Left forelimb (tissue), 1 donor: ENCODE measurements around the gene ZNF165.
"Not testable (repeated sequence)": the region's sequence is repeated elsewhere in the genome, so short reads cannot be mapped to it uniquely, and the experiment has no call there.

Experiments used
- DNase-seq: peaks from one replicate; pipeline ENCODE4 v3.0.0-alpha.2; 2018; ENCODE audit warnings: low spot score

ZNF165 gene

DNA sequence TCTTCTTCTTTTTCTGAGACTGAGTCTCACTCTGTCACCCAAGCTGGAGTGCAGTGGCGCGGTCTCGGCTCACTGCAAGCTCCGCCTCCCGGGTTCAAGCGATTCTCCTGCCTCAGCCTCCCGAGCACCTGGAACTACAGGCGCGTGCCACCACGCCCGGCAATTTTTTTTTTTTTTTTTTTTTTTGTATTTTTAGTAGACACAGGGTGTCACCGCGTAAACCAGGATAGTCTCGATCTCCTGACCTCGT lies at the start of gene ZNF165:
Gene ZNF165 (plus strand): TSS at position 188 of the 250 bp plus-strand sequence. CDS start 4,913 bp downstream, outside the sequence.
- not testable (repeated sequence) for DNase-seq

DNA sequence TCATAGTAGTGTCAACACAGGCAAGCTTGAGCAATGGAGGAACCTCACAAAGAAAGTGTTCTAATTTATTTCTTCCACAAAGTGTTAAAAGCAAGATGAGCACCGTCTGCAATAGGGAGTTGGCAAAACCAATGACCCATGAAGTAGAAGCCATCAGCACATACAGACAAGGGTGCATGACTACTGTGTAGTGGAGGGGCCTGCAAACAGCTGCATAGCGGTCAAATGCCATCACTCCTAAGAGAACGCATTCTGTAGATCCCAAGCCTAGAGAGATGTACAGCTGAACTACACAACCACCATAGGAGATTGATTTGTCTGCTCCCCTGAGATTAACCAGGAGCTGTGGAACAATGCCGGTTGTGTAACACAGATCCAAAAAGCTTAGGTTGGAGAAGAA lies 26.8 kb upstream of the ZNF165 start:
- no peak for DNase-seq

DNA sequence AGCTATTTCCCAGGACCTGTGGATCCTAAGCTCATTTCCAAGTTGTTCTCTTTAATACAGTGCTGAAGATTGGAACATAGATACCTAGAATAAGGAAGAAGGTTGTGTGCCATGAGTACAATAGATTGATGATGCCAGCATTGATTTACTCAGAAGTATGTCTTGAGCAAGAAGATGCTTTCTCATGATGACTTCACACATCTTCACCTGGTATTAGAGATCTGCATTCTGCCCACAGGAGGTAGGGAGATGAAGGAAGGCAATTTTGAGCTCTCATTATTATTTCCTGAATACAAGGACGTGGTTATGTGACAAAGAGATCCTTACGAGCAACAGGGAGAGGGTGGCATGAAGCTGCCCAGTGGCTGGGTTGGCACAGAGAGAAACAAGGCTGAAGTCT lies 20.0 kb upstream of the ZNF165 start:
- DNase-seq, result no peak

DNA sequence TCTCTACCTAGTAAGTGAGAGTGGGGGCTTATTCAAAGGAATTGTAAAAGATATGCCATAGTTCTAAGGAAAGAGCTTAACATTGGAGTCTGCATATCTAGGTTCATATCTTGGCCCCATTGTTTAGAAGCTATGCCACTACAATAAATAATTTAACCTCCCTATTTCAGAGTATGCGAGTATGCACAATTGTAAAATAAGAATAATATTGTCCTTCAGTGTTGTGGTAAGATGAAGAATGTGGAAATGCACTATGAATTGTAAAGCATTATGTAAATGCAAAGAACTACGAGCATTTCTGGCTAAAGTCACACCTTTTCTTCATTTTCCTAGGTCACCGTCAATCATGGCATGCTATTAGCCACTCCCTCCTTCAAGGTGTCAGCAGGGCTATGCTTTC lies 16.1 kb upstream of the ZNF165 start:
- no peak for DNase-seq

DNA sequence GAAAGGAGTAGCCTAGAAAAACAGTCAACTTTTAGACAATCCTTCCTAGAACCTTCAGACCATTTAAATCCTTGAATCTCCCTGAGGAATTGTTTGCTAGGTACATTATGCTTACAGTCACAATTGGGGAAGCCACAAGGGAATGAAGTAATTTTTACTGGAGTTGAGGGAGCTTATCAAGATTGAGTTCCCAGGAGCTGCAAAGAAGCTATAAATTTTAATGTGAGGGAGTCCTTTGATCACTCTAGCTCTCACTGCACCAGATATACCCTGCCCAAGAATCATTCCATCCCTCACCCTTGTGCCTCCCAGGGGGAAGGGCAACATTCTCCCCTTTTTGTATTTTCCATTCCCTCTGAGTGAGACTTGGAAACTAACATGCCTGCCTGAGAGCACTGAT lies 12.3 kb upstream of the ZNF165 start:
- no peak for DNase-seq

DNA sequence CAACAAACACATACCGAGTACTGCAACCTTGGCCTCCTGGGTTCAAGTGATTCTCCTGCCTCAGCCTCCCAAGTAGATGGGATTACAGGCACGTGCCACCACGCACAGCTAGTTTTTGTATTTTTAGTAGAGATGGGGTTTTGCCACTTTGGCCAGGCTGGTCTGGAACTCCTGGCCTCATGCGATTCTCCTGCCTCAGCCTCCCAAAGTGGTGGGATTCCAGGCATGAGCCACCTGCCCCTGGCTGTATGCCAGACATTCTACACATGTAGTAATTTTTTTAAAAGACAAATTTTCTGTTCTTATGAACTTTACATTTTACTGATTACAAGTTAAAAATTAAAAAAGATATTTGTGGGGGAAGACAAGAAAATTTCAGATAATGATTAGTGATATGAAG lies 9.4 kb upstream of the ZNF165 start:
- not testable (repeated sequence) for DNase-seq

DNA sequence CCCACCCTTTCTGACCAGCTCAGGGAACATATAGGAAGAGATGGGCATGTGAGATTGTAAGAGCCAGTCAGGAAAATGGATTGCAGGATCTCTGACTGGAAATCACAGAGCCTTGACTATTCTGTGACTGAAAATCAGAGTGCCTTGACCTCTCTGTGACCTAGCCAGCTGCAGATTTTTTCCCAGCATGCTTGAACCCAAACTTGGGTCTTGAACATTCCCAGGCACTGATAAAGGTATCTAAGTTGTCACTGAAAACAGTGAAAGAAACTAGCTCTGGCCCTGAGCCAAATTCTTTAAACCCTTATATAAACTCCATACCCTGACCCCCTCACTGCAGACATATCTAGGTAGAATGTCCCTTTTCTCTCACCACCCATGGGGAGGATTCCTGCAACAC lies 2.3 kb upstream of the ZNF165 start:
- DNase-seq, result no peak

DNA sequence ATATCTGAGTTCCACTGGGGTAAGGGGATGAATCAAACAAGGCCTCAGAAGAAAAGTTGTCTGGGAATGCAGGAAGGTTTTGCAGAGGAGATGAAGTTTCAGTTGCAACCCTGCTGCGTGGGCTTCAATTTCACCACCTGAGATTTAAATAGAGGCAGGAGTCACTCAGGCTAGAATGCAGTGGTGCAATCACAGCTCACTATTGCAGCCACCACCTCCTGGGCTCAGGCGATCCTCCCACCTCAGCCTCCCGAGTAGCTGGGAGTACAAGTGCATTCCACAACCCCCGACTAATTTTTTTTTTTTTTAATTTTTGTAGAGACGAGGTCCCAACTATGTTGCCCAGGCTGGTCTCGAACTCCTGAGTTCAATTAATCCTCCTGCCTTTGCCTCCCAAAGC lies 1.5 kb upstream of the ZNF165 start:
- DNase-seq, result no peak

DNA sequence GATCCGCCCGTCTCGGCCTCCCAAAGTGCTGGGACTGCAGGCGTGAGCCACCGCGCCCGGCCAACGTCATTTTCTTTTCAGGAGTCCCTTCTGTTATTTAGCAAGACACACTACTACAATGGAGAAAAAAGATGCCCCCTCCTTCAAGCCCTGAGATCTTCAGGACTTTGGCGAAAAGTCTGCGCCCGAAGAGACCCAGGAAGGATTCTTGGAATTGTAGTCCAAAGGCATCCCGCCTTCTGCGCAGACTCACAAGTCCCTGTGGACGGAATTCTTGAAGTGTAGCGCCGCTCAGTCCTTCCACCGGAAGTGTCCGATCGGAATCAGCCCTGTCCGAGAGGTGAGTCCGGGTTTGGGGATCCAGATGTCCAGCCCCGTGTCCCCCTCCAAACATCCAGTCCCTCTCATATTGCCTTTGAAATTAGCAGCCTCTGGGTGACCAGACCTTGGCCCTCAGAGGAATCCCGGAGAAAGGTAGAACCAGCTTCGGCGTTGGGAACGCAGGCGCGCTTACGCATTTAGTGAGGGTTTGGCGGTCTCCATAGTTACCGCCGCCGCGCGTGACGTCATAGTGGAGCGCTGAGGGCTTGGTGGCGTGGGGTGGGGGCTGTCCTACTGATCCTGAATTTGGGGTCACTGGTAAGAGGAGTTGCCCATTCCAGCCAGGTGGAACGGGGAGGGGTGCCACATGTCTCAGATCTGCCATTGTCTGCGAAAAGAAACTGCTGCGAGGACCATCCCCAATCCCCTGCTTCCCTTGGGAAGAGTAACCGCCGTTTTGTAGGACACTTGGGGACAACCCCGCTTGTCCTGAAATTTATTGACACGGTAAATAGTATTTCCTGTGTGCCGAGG lies 490 bp downstream of the ZNF165 start:
- DNase-seq, result peak; percentile 97

DNA sequence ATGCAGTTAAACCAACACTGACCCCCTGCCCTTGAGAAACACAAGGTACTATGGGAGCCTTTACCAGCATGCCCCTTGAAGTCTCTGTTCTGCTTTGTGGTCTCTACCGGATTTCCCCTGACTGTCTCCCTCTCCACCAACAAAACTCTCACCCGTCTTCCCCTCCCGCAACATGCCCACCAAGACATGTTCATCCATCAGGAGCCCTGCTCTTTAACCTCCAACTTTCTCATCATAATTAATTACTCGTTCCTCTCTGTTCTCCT lies 1.1 kb downstream of the ZNF165 start:
- DNase-seq, result no peak

DNA sequence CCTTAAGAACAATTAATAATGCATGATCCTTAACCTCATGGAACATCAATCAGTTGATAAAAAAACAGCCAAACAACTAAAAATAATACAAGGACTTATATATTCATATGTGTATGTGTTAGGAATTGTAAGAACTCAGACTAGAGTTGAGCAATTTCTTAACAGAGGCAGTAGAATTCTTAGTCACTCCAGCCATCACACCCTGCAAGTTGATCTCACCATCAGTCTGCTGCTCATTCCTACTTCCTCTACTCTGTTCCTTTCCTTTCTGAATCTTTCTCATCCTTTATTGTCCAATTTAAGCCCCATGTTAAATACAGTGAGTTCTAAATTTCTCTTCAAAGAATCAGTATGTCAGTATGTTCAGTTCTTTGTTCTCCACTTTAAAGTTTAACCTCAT lies 2.6 kb downstream of the ZNF165 start:
- DNase-seq, result no peak

DNA sequence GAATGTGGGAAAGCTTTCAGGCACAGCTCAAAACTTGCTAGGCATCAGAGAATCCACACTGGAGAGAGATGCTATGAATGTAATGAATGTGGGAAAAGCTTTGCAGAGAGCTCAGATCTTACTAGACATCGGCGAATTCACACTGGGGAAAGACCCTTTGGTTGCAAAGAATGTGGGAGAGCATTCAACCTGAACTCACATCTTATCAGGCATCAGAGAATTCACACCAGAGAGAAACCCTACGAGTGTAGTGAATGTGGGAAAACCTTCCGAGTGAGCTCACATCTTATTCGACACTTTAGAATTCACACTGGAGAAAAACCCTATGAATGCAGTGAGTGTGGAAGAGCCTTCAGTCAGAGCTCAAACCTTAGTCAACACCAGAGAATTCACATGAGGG lies 8.7 kb downstream of the ZNF165 start:
- no peak for DNase-seq

DNA sequence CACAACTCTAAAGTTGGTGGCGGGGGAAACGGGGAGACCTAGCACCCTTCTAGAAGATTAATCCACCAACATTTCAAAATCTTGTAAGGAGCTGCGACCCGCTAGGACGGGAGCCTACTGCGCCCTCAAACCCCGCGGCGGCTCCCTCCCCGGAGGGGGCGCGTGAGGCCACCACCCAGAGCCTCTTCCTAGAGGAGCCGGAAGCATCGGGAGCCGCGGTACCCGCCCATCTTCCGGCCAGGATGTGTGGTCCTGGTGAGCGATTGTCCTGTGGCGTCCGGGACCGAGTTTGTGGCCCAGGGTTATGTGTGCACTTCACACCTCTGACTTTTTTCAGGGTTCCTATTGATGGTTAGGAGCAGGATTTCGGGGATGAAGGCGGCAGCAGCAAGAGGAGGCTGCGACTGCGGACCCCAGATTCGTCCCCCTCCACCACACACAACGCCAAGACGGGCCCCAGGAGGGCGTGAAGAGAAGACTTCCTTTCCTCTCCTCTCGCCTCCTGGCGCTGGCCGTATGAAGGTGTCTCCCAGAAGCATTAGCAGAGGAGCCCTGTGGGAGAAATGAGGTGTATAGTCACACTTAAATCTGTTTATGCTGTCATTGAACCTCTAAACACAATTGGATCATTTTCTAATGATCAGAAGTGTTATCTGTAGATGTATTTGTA lies 10.7 kb downstream of the ZNF165 start:
- no peak for DNase-seq

DNA sequence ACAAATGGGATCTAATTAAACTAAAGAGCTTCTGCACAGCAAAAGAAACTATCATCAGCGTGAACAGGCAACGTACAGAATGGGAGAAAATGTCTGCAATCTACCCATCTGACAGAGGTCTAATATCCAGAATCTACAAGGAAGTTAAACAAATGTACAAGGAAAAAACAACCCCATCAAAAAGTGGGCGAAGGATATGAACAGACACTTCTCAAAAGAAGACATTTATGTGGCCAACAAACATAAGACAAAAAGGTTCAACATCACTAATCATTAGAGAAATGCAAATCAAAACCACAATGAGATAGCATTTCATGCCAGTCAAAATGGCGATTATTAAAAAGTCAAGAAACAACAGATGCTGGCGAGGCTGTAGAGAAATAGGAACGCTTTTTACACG lies 21.9 kb downstream of the ZNF165 start:
- DNase-seq, result not testable (repeated sequence)

DNA sequence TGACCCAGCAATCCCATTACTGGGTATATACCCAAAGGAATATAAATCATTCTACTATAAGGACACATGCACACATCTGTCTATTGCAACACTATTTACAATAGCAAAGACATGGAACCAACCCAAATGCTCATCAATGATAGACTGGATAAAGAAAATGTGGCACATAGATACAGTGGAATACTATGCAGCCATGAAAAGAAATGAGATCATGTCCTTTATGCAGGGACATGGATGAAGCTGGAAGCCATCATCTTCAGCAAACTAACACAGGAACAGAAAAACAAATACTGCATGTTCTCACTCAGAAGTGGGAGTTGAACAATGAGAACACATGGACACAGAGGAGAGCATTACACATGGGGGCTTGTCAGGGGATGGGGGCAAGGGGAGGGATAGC lies 22.3 kb downstream of the ZNF165 start:
- DNase-seq, result not testable (repeated sequence)

DNA sequence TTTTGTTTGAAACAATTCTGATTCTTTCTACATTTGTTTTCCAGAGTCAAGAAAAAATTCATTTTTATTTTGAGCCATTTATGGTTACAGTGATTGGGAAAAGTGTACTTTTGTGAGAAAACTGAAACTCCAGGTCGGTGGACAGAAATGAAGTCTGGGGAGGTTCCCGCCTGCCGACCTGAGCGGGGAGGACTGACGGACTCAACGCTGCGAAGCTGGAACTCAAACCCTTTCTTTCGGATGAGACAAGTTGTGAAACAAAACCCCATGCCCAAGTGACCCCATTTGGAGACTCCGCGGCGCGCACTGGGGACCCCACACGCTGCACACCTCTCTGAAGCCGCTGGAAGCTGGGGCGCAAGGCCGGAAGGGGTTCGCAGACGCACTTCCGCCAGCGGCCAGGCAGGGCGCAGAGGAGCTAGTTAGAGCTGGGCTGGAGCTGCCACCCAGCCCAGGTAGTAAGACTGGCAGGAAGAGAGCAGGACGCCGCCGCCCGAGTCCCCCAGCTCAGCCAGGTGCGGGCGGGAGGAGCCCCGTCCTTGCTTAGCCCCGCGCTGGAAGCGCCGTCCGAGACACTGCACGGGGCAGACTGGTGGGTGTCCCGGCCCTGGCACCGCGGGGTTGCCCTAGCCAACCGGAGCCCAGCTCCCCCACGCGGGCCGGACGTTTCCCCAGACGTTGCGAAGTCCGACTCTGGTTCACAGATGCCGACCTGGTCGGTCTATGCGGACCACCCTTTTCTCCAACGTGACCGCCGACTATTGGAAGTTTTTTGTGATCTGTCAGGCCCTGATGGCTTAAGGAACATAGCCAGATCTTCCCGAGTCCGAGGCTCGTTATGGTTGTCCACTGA lies 24.2 kb downstream of the ZNF165 start:
- peak; percentile 86 for DNase-seq

DNA sequence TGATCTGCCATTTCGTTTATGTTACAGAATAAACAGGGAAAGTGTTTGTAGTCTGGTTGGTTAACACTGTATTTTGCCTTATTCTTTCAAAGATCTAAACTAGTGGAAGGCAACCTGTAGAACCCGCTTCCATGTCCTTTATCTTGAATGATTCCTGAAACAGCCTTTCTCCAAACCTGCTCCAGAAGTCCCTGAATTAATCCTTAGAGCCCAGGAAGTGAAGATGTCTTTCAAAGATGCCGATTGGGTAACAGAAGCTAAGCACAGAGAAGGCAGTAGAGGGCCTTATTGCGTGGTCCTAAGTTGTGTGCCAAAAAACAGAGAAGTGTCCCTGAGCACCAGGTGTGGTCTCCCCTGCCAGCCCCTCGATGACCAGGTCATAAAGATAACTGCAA lies 24.9 kb downstream of the ZNF165 start:
- DNase-seq, result no peak

DNA sequence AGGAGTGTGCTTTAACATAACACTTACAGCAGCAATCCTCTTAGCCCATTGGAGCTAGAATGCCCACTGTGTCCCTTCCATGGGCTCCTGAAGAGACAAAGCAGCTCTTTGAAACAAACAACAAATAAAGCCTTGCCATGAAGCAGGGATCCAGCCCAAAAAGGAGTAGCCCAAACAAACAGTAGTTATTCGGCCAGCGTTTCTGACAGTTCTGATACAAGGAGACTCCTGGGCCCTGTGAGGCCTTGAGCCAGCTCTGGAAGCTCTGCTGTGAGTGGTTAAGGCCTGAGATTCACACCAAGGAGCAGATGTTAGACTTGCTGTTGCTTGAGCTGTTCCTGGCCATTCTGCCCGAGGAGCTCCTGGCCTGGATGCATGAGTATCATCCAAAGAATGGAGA lies 27.1 kb downstream of the ZNF165 start:
- no peak for DNase-seq

DNA sequence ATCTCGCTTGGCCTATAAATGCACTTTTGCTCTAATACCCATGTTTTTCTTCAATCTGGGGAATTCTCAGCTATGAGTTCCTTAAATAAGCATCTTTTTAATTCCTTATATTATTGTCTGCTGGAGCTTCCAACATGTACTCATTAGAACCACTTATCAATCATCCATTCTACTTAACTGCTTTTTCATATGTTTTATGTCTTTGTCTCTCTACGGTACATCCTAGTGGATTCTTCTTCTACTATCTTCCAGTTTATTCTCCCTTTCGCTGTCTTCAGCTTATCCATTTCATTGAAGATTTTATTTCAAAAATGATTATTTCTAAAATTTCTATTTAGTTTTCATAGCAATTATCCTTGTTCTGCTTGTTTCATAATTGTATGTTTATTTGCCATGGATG lies 31.6 kb downstream of the ZNF165 start:
- DNase-seq, result no peak

DNA sequence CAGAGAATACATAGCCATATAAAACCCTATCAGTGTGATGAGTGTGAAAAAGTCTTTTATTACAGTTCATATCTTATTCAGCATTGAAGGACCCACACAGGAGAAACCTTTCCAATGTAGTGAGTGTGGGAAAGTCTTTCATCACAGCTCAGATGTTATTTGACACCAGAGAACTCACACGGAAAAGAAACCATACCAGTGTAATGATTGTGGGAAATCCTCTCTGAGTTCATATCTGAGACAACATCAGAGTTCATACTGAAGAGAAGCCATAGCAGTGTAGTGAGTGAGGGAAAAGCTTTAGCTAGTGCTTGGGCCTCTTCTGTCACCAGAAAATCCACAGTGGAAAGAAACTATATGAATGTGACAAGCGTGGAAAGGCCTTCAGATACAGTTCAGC lies 35.4 kb downstream of the ZNF165 start:
- DNase-seq, result no peak

DNA sequence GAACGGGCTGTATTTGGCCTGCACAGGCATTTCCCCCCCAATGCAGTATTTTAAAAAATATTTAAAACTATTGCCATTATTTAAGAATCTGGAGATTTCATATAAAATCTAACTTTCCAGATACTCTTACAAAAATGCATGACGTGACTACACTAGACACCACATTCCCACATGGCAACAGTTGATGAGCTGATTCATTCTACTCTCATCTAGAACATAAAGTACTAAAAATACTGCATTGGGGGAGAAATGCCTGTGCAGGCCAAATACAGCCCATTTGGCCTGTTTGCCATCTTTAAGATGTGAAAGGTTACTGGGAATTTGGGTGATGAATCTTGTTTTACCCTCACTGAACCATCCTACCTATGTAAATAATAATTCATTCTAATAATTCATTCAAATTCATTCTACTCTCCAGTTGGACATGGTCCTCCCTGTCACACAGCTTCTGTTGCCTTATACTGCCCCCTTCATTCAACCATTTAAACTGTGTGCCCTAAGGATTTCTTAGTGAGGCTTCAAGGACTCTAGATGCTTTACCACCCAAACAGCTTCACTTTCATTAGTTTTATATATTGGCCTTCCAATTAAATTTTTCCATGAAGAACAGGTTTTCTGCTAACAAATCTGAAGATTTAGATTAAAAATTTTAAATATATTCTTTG lies 37.1 kb downstream of the ZNF165 start:
- DNase-seq, result no peak

DNA sequence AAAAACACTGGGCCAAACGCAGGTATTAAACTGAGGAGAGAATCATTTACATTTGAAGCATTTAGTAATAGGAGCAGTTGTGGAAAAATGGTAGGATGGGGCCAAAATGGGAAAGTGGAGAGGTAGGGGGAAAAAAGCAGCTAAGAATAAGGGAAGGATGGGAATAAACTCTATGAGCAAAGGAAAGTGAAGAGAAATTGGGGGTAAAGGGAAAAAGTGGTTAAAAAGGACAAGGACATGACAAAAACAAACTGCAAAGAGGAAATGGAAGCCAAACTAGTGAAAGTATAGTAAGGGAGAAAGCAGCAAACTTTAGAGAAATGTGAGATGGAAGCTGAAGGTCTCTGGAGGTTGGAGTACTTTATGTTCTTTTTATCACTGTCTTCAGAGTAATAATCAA lies 37.8 kb downstream of the ZNF165 start:
- DNase-seq, result no peak

DNA sequence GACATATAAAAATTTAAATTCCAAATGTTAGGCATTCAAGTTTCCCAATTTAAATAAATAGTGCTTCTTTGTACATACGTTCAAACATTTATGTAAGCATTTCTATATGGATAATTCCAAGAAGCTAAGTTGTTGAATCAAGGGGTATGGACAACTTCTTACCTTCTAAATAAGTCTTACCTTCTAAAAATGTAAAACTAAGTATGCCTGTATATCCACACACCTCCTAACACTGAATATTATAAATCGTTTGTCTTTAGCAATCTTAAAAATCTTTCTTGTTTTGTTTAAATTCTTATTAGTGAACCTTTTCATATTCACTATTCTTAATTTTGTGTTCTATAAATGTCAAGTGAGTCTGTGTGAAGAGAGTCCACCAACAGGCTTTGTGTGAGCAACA lies 41.5 kb downstream of the ZNF165 start:
- no peak for DNase-seq
